Karpas-422 (cell line): ENCODE data around the gene IL23R. TPM values are rescaled to one million over a fixed set of nuclear protein-coding genes. Genes with fewer than 3 reads are reported as not detected.

ENCODE experiments used
- DNase-seq: peaks from one replicate; pipeline ENCODE4 v3.0.0-alpha.2; 2015
- H2AFZ ChIP-seq: fragments of 200-600 bp; sonication (generic); 2 replicates; pipeline ENCODE4 v1.6.1; 2014; ENCODE audit warnings: antibody characterized with exemption, low read length, mixed read lengths
- H3K27ac ChIP-seq: fragments of 200-600 bp; sonication (generic); 2 replicates; pipeline ENCODE4 v1.5.1; 2014; ENCODE audit warnings: mild to moderate bottlenecking, low read length, moderate library complexity
- H3K27me3 ChIP-seq: fragments of 200-600 bp; sonication (generic); 2 replicates; pipeline ENCODE4 v1.6.1; 2014; ENCODE audit warnings: low read length, mixed read lengths
- H3K36me3 ChIP-seq: fragments of 200-600 bp; sonication (generic); 2 replicates; pipeline ENCODE4 v1.6.1; 2014; ENCODE audit warnings: low read length, mixed read lengths; ENCODE audit not compliant: insufficient read depth
- H3K4me1 ChIP-seq: fragments of 200-600 bp; sonication (generic); 2 replicates; pipeline ENCODE4 v1.6.1; 2014; ENCODE audit warnings: mild to moderate bottlenecking, low read length, mixed read lengths
- H3K4me2 ChIP-seq: fragments of 200-600 bp; sonication (generic); 2 replicates; pipeline ENCODE4 v1.6.1; 2014; ENCODE audit warnings: low read length, low read depth, mild to moderate bottlenecking; ENCODE audit not compliant: poor library complexity, severe bottlenecking
- H3K4me3 ChIP-seq: fragments of 200-600 bp; sonication (generic); 2 replicates; pipeline ENCODE4 v1.5.1; 2014; ENCODE audit warnings: mild to moderate bottlenecking, antibody characterized with exemption, low read length, mixed read lengths
- H3K79me2 ChIP-seq: fragments of 200-600 bp; sonication (generic); 2 replicates; pipeline ENCODE4 v1.6.1; 2014; ENCODE audit warnings: mild to moderate bottlenecking, low read length, mixed read lengths
- H3K9ac ChIP-seq: fragments of 200-600 bp; sonication (generic); 2 replicates; pipeline ENCODE4 v1.6.0; 2014; ENCODE audit warnings: low read length
- H3K9me2 ChIP-seq: fragments of 200-600 bp; sonication (generic), shearing (Covaris generic); replicated peaks from 2 replicates; pipeline ENCODE4 v1.6.0; 2014; ENCODE audit warnings: mild to moderate bottlenecking, low read length, moderate library complexity; ENCODE audit not compliant: insufficient read depth
- H3K9me3 ChIP-seq: fragments of 300-700, 200-600 bp; sonication (generic); 2 replicates; pipeline ENCODE4 v1.6.1; 2014; ENCODE audit warnings: low read length, mixed read lengths
- H4K20me1 ChIP-seq: fragments of 200-600 bp; sonication (generic); 2 replicates; pipeline ENCODE4 v1.6.1; 2014; ENCODE audit warnings: mild to moderate bottlenecking, antibody characterized with exemption, low read length, low read depth; ENCODE audit not compliant: insufficient read depth
- total RNA-seq: library from RNA; depleted of rRNA; stranded (reverse); fragments of >200 nt; shearing (Covaris generic); gene quantifications from 2 replicates; pipeline ENCODE4 v1.2.3, GENCODE V29; 2014; ENCODE audit warnings: low replicate concordance

IL23R gene
- total RNA-seq, 1 experiment from 2014 or later, result 0.45 TPM

- no peak overlapping the region for H3K4me2 ChIP-seq
- H3K36me3 ChIP-seq, result no peaks in the 10 kb centered on the region
- H3K9ac ChIP-seq, result no peak overlapping the region
Observed at GRCh38 chr1:67290236-67290635, 124.0 kb downstream of the IL23R start.

GRCh38 chr1:67294836-67295617, 128.8 kb downstream of the IL23R start:
- Histone ChIP-seq H3K9ac (no peak overlapping the region), H4K20me1 (no peaks in the 10 kb centered on the region), H3K27me3 (no peaks in the 10 kb centered on the region), H3K36me3 (no peaks in the 10 kb centered on the region), H3K4me3 (no peak overlapping the region), H3K9me2 (no peaks in the 10 kb centered on the region), H3K9me3 (no peaks in the 10 kb centered on the region), H3K27ac (no peak overlapping the region), H3K4me2 (no peak overlapping the region), H3K79me2 (no peaks in the 10 kb centered on the region), H2AFZ (no peak overlapping the region), H3K4me1 (no peaks in the 10 kb centered on the region)
- DNase-seq, result no peak

More at GRCh38 chr1:67290236-67290635, 124.0 kb downstream of the IL23R start:
- Histone ChIP-seq H2AFZ (no peak overlapping the region), H3K9me3 (no peaks in the 10 kb centered on the region), H3K79me2 (no peaks in the 10 kb centered on the region), H3K27me3 (no peaks in the 10 kb centered on the region), H3K27ac (no peak overlapping the region), H3K4me1 (peaks cover 3% of the 10 kb centered on the region; the same call in 1 of the 2 replicates), H3K9me2 (no peaks in the 10 kb centered on the region), H3K4me3 (no peak overlapping the region), H4K20me1 (no peaks in the 10 kb centered on the region)
- DNase-seq, result peak; percentile 38

- Histone ChIP-seq H3K4me2 (no peak overlapping the region), H4K20me1 (no peaks in the 10 kb centered on the region), H3K9me3 (no peaks in the 10 kb centered on the region), H3K27ac (no peak overlapping the region), H3K4me3 (no peak overlapping the region), H3K79me2 (no peaks in the 10 kb centered on the region), H3K9ac (no peak overlapping the region), H2AFZ (no peak overlapping the region), H3K4me1 (no peaks in the 10 kb centered on the region), H3K9me2 (no peaks in the 10 kb centered on the region), H3K27me3 (no peaks in the 10 kb centered on the region), H3K36me3 (no peaks in the 10 kb centered on the region)
- DNase-seq, result peak; percentile 37
Observed at GRCh38 chr1:67298762-67299161, 132.5 kb downstream of the IL23R start.

- H3K79me2 ChIP-seq, result no peaks in the 10 kb centered on the region
- no peaks in the 10 kb centered on the region for H3K9me2 ChIP-seq
- H3K27me3 ChIP-seq, result no peaks in the 10 kb centered on the region
- H3K4me3 ChIP-seq, result no peak overlapping the region
- no peaks in the 10 kb centered on the region for H4K20me1 ChIP-seq
- H3K27ac ChIP-seq, result no peak overlapping the region
- H3K9me3 ChIP-seq, result no peaks in the 10 kb centered on the region
- no peaks in the 10 kb centered on the region for H3K36me3 ChIP-seq
- H3K4me1 ChIP-seq, result no peaks in the 10 kb centered on the region
- peak; percentile 16 for DNase-seq
- H3K9ac ChIP-seq, result no peak overlapping the region
- no peak overlapping the region for H3K4me2 ChIP-seq
- no peak overlapping the region for H2AFZ ChIP-seq
Observed at GRCh38 chr1:67299296-67299695, 133.0 kb downstream of the IL23R start.

- Histone ChIP-seq H3K79me2 (no peaks in the 10 kb centered on the region), H3K27ac (no peak overlapping the region), H3K9me3 (no peaks in the 10 kb centered on the region), H3K4me2 (no peak overlapping the region), H3K36me3 (no peaks in the 10 kb centered on the region), H3K9ac (no peak overlapping the region), H3K4me3 (no peak overlapping the region), H2AFZ (no peak overlapping the region), H3K9me2 (no peaks in the 10 kb centered on the region), H3K27me3 (no peaks in the 10 kb centered on the region), H4K20me1 (no peaks in the 10 kb centered on the region), H3K4me1 (no peaks in the 10 kb centered on the region)
- peak; percentile 11 for DNase-seq
Observed at GRCh38 chr1:67300561-67300960, 134.3 kb downstream of the IL23R start.

GRCh38 chr1:67304023-67304422, 137.8 kb downstream of the IL23R start:
- H4K20me1 ChIP-seq, result no peaks in the 10 kb centered on the region
- H3K9ac ChIP-seq, result no peak overlapping the region
- H3K36me3 ChIP-seq, result no peaks in the 10 kb centered on the region
- peak; percentile 26 for DNase-seq
- no peaks in the 10 kb centered on the region for H3K9me3 ChIP-seq
- H3K4me3 ChIP-seq, result no peak overlapping the region
- H3K4me1 ChIP-seq, result no peaks in the 10 kb centered on the region
- no peaks in the 10 kb centered on the region for H3K27me3 ChIP-seq
- H3K27ac ChIP-seq, result no peak overlapping the region
- no peak overlapping the region for H2AFZ ChIP-seq
- no peak overlapping the region for H3K4me2 ChIP-seq
- no peaks in the 10 kb centered on the region for H3K79me2 ChIP-seq
- no peaks in the 10 kb centered on the region for H3K9me2 ChIP-seq

GRCh38 chr1:67306547-67306946, 140.3 kb downstream of the IL23R start:
- H3K9ac ChIP-seq, result no peak overlapping the region
- no peaks in the 10 kb centered on the region for H4K20me1 ChIP-seq
- H3K36me3 ChIP-seq, result no peaks in the 10 kb centered on the region
- no peak overlapping the region for H2AFZ ChIP-seq
- no peak overlapping the region for H3K4me3 ChIP-seq
- H3K4me1 ChIP-seq, result no peaks in the 10 kb centered on the region
- H3K9me3 ChIP-seq, result no peaks in the 10 kb centered on the region
- H3K4me2 ChIP-seq, result no peak overlapping the region
- H3K27ac ChIP-seq, result no peak overlapping the region
- no peaks in the 10 kb centered on the region for H3K79me2 ChIP-seq
- peak; percentile 4 for DNase-seq
- no peaks in the 10 kb centered on the region for H3K9me2 ChIP-seq
- H3K27me3 ChIP-seq, result no peaks in the 10 kb centered on the region

- no peaks in the 10 kb centered on the region for H3K9me2 ChIP-seq
- H3K9me3 ChIP-seq, result no peaks in the 10 kb centered on the region
- H3K27me3 ChIP-seq, result no peaks in the 10 kb centered on the region
- no peaks in the 10 kb centered on the region for H3K36me3 ChIP-seq
- no peak within 1 kb of the TSS for H3K4me2 ChIP-seq
- H3K79me2 ChIP-seq, result no peaks in the 10 kb centered on the region
- H4K20me1 ChIP-seq, result no peaks in the 10 kb centered on the region
- H3K4me1 ChIP-seq, result no peaks in the 10 kb centered on the region
- no peak within 1 kb of the TSS for H2AFZ ChIP-seq
- peak; percentile 17 for DNase-seq
- no peak within 1 kb of the TSS for H3K4me3 ChIP-seq
- no peak within 1 kb of the TSS for H3K27ac ChIP-seq
- no peak within 1 kb of the TSS for H3K9ac ChIP-seq
Observed at GRCh38 chr1:67307251-67308060, 141.2 kb downstream of the IL23R start, which contains the start of gene IL12RB2. TSS of gene IL12RB2 (plus strand) at chr1:67307873. CDS start at chr1:67320369, 12,496 bp downstream.
